ENCODE data around the gene SLC9A8. TPM values are rescaled to one million over a fixed set of nuclear protein-coding genes. Genes with fewer than 3 reads are reported as not detected.

SLC9A8 gene
- total and polyA plus RNA-seq, 12 donors: 12.4 to 23.3 (median 17.5) TPM

DNA sequence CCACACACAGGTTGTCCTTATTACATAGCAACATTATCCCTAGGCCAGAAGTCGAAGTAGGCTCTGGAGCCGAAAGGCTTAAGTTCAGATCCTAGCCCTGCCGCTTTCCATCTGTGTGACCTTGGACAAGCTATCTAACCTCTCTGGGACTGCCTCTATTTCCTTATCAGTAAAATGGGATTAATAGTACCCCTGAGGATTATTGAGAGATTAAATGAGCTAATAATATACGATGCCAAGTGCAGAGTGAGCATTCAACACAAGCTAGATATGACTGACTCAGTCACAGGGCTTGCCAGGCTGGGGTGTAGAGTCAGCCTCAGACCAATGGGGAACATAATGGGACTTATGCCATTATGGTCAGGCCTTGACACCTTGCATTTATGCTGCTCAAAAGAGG, 111.6 kb downstream of the SLC9A8 start:
- no peak for TF ChIP-seq POLR2A (IDR thresholded peaks at IDR 0.05)
- no peak for TF ChIP-seq CTCF (IDR thresholded peaks at IDR 0.05)
- H3K27ac ChIP-seq: no peak overlapping the region
- 75 to 84% (median 79%) methylated on average over 4 of the region's 4 CpGs for WGBS, 4 donors
- intact Hi-C loops (cut with DNase I): no loop called here
- H3K4me1 ChIP-seq (replicated peaks in 1 of 2): peaks cover 0 to 8% of the 10 kb centered on the region in 2 donors
- no peaks in the 10 kb centered on the region for H3K36me3 ChIP-seq (replicated peaks in 1 of 2)
- DNase-seq: no peak
- no peaks in the 10 kb centered on the region for H3K27me3 ChIP-seq
- no peak overlapping the region for H3K4me3 ChIP-seq
- H3K9me3 ChIP-seq (replicated peaks in 1 of 3): no peaks in the 10 kb centered on the region

DNA sequence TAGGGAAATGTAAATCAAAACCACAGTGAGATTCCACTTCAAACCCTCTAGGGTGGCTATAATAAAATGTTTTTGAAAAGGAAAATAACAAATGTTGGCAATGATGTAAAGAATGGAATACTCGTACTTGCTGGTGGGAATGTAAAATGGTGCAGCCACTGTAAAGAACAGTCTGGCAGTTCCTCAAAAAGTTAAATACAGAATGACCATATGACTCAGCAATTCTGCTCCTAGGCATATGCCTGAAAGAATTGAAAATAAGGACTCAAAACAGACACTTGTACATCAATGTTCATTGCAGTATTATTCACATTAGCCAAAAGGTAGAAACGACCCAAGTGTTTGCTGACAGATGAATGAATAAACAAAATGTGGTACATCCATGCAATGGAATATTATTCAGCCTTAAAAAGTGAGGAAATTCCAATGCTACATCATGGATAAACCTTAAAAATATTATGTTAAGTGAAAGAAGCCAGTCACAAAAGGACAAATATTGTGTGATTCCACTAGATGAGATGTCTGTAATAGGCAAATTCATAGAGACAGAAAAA, 113.3 kb downstream of the SLC9A8 start:
- Histone ChIP-seq H3K27ac (no peak overlapping the region), H3K9me3 (replicated peaks in 1 of 3) (no peaks in the 10 kb centered on the region), H3K4me3 (no peak overlapping the region), H3K4me1 (replicated peaks in 1 of 2) (peaks cover 0 to 8% of the 10 kb centered on the region in 2 donors), H3K27me3 (no peaks in the 10 kb centered on the region), H3K36me3 (replicated peaks in 1 of 2) (no peaks in the 10 kb centered on the region)
- intact Hi-C loops (cut with DNase I): no loop called here
- 60 to 73% (median 66%) methylated on average over 2 of the region's 2 CpGs for WGBS, 4 donors
- TF ChIP-seq CTCF (IDR thresholded peaks at IDR 0.05): no peak
- TF ChIP-seq POLR2A (IDR thresholded peaks at IDR 0.05): no peak
- DNase-seq: no peak

- WGBS, 4 donors: 12 to 19% (median 15%) methylated on average over 15 of the region's 15 CpGs
Observed at GRCh38 chr20:49928411-49929141, 115.9 kb downstream of the SLC9A8 start.

GRCh38 chr20:49929142-49929494, 116.5 kb downstream of the SLC9A8 start:
- peak in 1 of 7 donors; percentile 33 for DNase-seq
- no peaks in the 10 kb centered on the region for H3K27me3 ChIP-seq
- TF ChIP-seq POLR2A (IDR thresholded peaks at IDR 0.05) (no peak), CTCF (IDR thresholded peaks at IDR 0.05) (no peak)
- H3K27ac ChIP-seq: no peak overlapping the region
- 29 to 43% (median 37%) methylated on average over 4 of the region's 4 CpGs for WGBS, 4 donors
- peaks cover 0 to 8% of the 10 kb centered on the region in 2 donors for H3K4me1 ChIP-seq (replicated peaks in 1 of 2)
- H3K9me3 ChIP-seq (replicated peaks in 1 of 3): no peaks in the 10 kb centered on the region
- H3K36me3 ChIP-seq (replicated peaks in 1 of 2): no peaks in the 10 kb centered on the region
- intact Hi-C loops (cut with DNase I): no loop called here
- H3K4me3 ChIP-seq: no peak overlapping the region

More at GRCh38 chr20:49928411-49929141, 115.9 kb downstream of the SLC9A8 start:
- TF ChIP-seq CTCF (IDR thresholded peaks at IDR 0.05) (peak; percentile 84 to 96 (median 88)), POLR2A (IDR thresholded peaks at IDR 0.05) (peak in 1 of 2 donors; percentile 19)
- intact Hi-C loops (cut with DNase I): no loop called here
- Histone ChIP-seq H3K9me3 (replicated peaks in 1 of 3) (no peaks in the 10 kb centered on the region), H3K36me3 (replicated peaks in 1 of 2) (no peaks in the 10 kb centered on the region), H3K27me3 (no peaks in the 10 kb centered on the region), H3K27ac (no peak overlapping the region), H3K4me1 (replicated peaks in 1 of 2) (peaks cover 0 to 8% of the 10 kb centered on the region in 2 donors), H3K4me3 (no peak overlapping the region)
- DNase-seq: peak; percentile 78 to 95 (median 87)

All from adrenal gland (tissue), 12 donors.